Fibroblast of skin of abdomen (primary cell): ENCODE results near the gene CRTC3.

Experiments
- DNase-seq: peaks from one replicate; pipeline ENCODE4 v3.0.0-alpha.2; 2013

Gene CRTC3

GRCh38 chr15:90594301-90594738, 64.6 kb downstream of the CRTC3 start:
- no peak for DNase-seq

GRCh38 chr15:90595763-90596155, 66.0 kb downstream of the CRTC3 start:
- no peak for DNase-seq

GRCh38 chr15:90596943-90597342, 67.2 kb downstream of the CRTC3 start:
- no peak for DNase-seq

- DNase-seq = no peak
These were observed 67.9 kb downstream of the CRTC3 start for GRCh38 chr15:90597577-90597976.

GRCh38 chr15:90598031-90598577, 68.4 kb downstream of the CRTC3 start:
- DNase-seq = no peak

- no peak for DNase-seq
These were observed 69.0 kb downstream of the CRTC3 start for GRCh38 chr15:90598679-90599078.

GRCh38 chr15:90599116-90599515, 69.4 kb downstream of the CRTC3 start:
- no peak for DNase-seq

GRCh38 chr15:90599644-90600043, 69.9 kb downstream of the CRTC3 start:
- no peak for DNase-seq

GRCh38 chr15:90600954-90601353, 71.2 kb downstream of the CRTC3 start:
- DNase-seq = no peak

GRCh38 chr15:90603893-90604292, 74.2 kb downstream of the CRTC3 start:
- no peak for DNase-seq

- no peak for DNase-seq
These were observed 76.9 kb downstream of the CRTC3 start for GRCh38 chr15:90606641-90607040.

- no peak for DNase-seq
These were observed 77.6 kb downstream of the CRTC3 start for GRCh38 chr15:90607361-90607760.

- no peak for DNase-seq
These were observed 79.8 kb downstream of the CRTC3 start for GRCh38 chr15:90609242-90610180.

- DNase-seq = peak; percentile 35
These were observed 80.5 kb downstream of the CRTC3 start for GRCh38 chr15:90610190-90610589.

- no peak for DNase-seq
These were observed 81.4 kb downstream of the CRTC3 start for GRCh38 chr15:90611157-90611556.

- DNase-seq = no peak
These were observed 87.4 kb downstream of the CRTC3 start for GRCh38 chr15:90617171-90617570.

GRCh38 chr15:90617668-90618097, 88.0 kb downstream of the CRTC3 start:
- DNase-seq = no peak

GRCh38 chr15:90618330-90619125, 88.8 kb downstream of the CRTC3 start:
- DNase-seq = no peak

GRCh38 chr15:90619468-90619867, 89.7 kb downstream of the CRTC3 start:
- DNase-seq = no peak

GRCh38 chr15:90619939-90620338, 90.2 kb downstream of the CRTC3 start:
- DNase-seq = no peak

GRCh38 chr15:90620379-90621067, 90.8 kb downstream of the CRTC3 start:
- no peak for DNase-seq

- DNase-seq = no peak
These were observed 94.1 kb downstream of the CRTC3 start for GRCh38 chr15:90623854-90624253.
